Smooth muscle cell (in vitro differentiated cells): Measurements from ENCODE around the gene SPX. TPM values are rescaled to one million over a fixed set of nuclear protein-coding genes. Genes with fewer than 3 reads are reported as not detected.

Source experiments
- DNase-seq: peaks from one replicate; lab custom pipeline; 2025; ENCODE audit not compliant: unreplicated experiment; lab: John Stamatoyannopoulos, UW
- H2AFZ ChIP-seq: fragments of 200-600 bp; sonication (generic); 2 replicates; pipeline ENCODE4 v1.6.0; 2016; ENCODE audit warnings: antibody characterized with exemption, low read depth, mild to moderate bottlenecking
- H3F3A ChIP-seq: fragments of 200-600 bp; sonication (generic); 2 replicates; pipeline ENCODE4 v1.6.0; 2017; ENCODE audit warnings: antibody characterized with exemption, low read depth
- H3K27ac ChIP-seq: fragments of 200-600 bp; sonication (generic); 2 replicates; pipeline ENCODE4 v1.5.1; 2016; ENCODE audit warnings: low read depth, mild to moderate bottlenecking
- H3K27me3 ChIP-seq: fragments of 200-600 bp; sonication (generic); 2 replicates; pipeline ENCODE4 v1.6.1; 2016; ENCODE audit warnings: low read depth, mild to moderate bottlenecking
- H3K36me3 ChIP-seq: fragments of 200-600 bp; sonication (generic); 2 replicates; pipeline ENCODE4 v1.5.1; 2016; ENCODE audit warnings: low read depth
- H3K4me1 ChIP-seq: fragments of 200-600 bp; sonication (generic); 2 replicates; pipeline ENCODE4 v1.5.1; 2016; ENCODE audit warnings: low read depth
- H3K4me2 ChIP-seq: fragments of 200-600 bp; sonication (generic); 2 replicates; pipeline ENCODE4 v1.6.0; 2016; ENCODE audit warnings: mild to moderate bottlenecking
- H3K4me3 ChIP-seq: fragments of 200-600 bp; sonication (generic); 2 replicates; pipeline ENCODE4 v1.5.1; 2016; ENCODE audit warnings: mild to moderate bottlenecking
- H3K79me2 ChIP-seq: fragments of 200-600 bp; sonication (generic); 2 replicates; pipeline ENCODE4 v1.6.0; 2016; ENCODE audit warnings: low read depth, mild to moderate bottlenecking
- H3K9ac ChIP-seq: fragments of 200-600 bp; sonication (generic); 2 replicates; pipeline ENCODE4 v1.6.0; 2016; ENCODE audit warnings: low read depth
- H3K9me3 ChIP-seq: fragments of 200-600 bp; sonication (generic); replicated peaks from 2 replicates; pipeline ENCODE4 v1.5.1; 2016; ENCODE audit warnings: low read depth
- H4K20me1 ChIP-seq: fragments of 200-600 bp; sonication (generic); 2 replicates; pipeline ENCODE4 v1.6.0; 2016; ENCODE audit warnings: low read depth
- WGBS: methylation state at CpG from one replicate; pipeline ENCODE4 v1.1.7; 2016; ENCODE audit warnings: low lambda C conversion rate; 5-methylcytosine and 5-hydroxymethylcytosine counted together
- polyA plus RNA-seq: library from polyadenylated mRNA; unstranded; fragments of >200 nt; fragmentation: Nextera tagmentation; extraction: Ambion mirVana; gene quantifications from 2 replicates; pipeline ENCODE4 v1.2.1, GENCODE V29; 2016
- total RNA-seq: library from RNA; depleted of rRNA; stranded (reverse); fragments of >200 nt; gene quantifications from 2 replicates; pipeline ENCODE4 v1.2.3, GENCODE V29; 2014
- TF ChIP-seq, protein P1 (sequence below): fragments of 200-600 bp; sonication (generic); IDR thresholded peaks from 2 replicates; pipeline ENCODE4 v1.5.1; 2017; ENCODE audit warnings: borderline replicate concordance, mild to moderate bottlenecking, antibody characterized with exemption; ENCODE audit not compliant: insufficient read depth, poor library complexity, severe bottlenecking

The SPX gene
- total and polyA plus RNA-seq, 2 experiments from 2014 or later, result 0.30 to 0.40 TPM

DNA sequence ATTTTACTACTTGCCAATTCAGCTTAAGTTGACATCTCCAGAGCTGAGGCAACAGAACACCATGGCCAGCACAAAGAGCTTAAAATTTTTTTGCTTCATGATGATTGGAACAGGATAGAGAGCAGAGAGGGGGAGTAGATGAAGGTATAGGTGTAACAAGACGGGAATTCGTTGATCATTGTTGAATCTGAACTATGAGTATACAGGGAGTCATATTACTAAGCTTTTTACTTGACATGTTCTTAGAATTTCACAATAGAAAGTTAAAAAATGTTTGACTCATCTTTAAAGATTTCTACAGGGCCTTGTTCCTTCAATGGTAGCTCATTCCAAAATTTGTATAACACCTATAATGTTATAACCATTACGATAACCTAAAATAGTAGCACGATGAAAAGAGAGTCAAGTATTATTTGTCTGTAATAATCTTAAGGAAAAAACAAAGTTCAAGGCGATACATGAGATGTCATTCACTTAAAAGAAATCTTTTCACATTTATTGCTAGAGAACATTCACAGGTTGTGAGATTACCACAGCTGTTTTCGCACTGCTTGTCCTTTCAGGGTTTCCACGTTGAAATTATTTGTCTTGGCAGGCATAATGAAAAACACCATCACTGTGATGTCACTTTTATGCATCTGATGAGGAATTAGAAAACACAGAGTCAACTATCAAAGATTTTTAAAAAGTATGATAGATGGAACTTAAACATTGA, 33.9 kb downstream of the SPX start:
- H3F3A ChIP-seq, result no peaks in the 10 kb centered on the region
- H3K9me3 ChIP-seq, result no peaks in the 10 kb centered on the region
- TF ChIP-seq, protein P1, sequence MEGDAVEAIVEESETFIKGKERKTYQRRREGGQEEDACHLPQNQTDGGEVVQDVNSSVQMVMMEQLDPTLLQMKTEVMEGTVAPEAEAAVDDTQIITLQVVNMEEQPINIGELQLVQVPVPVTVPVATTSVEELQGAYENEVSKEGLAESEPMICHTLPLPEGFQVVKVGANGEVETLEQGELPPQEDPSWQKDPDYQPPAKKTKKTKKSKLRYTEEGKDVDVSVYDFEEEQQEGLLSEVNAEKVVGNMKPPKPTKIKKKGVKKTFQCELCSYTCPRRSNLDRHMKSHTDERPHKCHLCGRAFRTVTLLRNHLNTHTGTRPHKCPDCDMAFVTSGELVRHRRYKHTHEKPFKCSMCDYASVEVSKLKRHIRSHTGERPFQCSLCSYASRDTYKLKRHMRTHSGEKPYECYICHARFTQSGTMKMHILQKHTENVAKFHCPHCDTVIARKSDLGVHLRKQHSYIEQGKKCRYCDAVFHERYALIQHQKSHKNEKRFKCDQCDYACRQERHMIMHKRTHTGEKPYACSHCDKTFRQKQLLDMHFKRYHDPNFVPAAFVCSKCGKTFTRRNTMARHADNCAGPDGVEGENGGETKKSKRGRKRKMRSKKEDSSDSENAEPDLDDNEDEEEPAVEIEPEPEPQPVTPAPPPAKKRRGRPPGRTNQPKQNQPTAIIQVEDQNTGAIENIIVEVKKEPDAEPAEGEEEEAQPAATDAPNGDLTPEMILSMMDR, result no peak
- H2AFZ ChIP-seq, result no peak overlapping the region
- no peaks in the 10 kb centered on the region for H4K20me1 ChIP-seq
- no peaks in the 10 kb centered on the region for H3K79me2 ChIP-seq
- no peak overlapping the region for H3K9ac ChIP-seq
- H3K4me2 ChIP-seq, result no peak overlapping the region
- DNase-seq, result no peak
- H3K4me1 ChIP-seq, result no peaks in the 10 kb centered on the region
- WGBS, result 88% methylated on average over 7 of the region's 7 CpGs
- no peaks in the 10 kb centered on the region for H3K36me3 ChIP-seq
- H3K27ac ChIP-seq, result no peak overlapping the region
- no peak overlapping the region for H3K4me3 ChIP-seq
- H3K27me3 ChIP-seq, result no peaks in the 10 kb centered on the region

GRCh38 chr12:21561158-21561557, 35.1 kb downstream of the SPX start:
- no peaks in the 10 kb centered on the region for H3K4me1 ChIP-seq
- no peaks in the 10 kb centered on the region for H4K20me1 ChIP-seq
- H3K79me2 ChIP-seq, result no peaks in the 10 kb centered on the region
- DNase-seq, result no peak
- H3K4me3 ChIP-seq, result no peak overlapping the region
- WGBS, result 40% methylated on average over 2 of the region's 2 CpGs
- H2AFZ ChIP-seq, result no peak overlapping the region
- H3K36me3 ChIP-seq, result no peaks in the 10 kb centered on the region
- H3K27me3 ChIP-seq, result no peaks in the 10 kb centered on the region
- TF ChIP-seq, protein P1, result no peak
- H3K9ac ChIP-seq, result no peak overlapping the region
- H3K9me3 ChIP-seq, result no peaks in the 10 kb centered on the region
- H3K27ac ChIP-seq, result no peak overlapping the region
- no peak overlapping the region for H3K4me2 ChIP-seq
- no peaks in the 10 kb centered on the region for H3F3A ChIP-seq

- Histone ChIP-seq H3K9ac (no peak overlapping the region), H3K27me3 (no peaks in the 10 kb centered on the region), H4K20me1 (no peaks in the 10 kb centered on the region), H3K4me1 (no peaks in the 10 kb centered on the region), H2AFZ (no peak overlapping the region), H3K9me3 (no peaks in the 10 kb centered on the region), H3F3A (no peaks in the 10 kb centered on the region), H3K27ac (no peak overlapping the region), H3K36me3 (no peaks in the 10 kb centered on the region), H3K4me3 (no peak overlapping the region), H3K79me2 (no peaks in the 10 kb centered on the region), H3K4me2 (no peak overlapping the region)
- WGBS, result 72% methylated on average over 2 of the region's 2 CpGs
- DNase-seq, result no peak
- TF ChIP-seq, protein P1, result no peak
Observed at GRCh38 chr12:21562859-21563258, 36.8 kb downstream of the SPX start.

DNA sequence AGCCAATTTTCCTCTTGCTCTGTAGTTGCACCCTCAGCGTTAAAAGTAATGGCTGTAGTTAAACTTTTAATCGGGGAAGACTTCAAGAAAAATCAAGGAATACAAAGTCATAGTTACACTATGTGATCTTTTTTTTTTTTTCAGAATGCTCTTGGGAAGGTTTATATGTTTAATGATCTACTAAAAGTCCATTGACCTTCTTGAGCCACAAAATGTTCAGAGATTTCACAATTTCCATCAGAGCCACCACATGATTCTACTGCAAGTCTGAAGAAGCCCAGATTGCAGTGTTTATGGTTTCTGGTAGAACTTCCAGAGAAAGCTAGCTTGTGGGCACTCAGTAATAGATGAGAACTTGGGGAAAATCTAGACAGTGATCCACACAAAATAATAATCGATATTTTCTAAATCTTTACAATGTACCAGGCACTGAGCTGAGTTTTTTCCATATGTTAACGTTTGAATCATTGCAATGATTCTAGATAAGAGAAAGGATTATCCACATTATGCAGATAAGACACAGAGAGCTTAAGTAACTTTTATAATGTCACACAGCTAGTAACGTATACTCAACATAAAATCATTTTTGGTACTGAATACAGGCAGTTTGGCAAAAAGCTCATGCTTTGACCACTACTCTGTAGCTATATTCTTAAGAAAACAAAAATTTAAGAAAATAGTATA, 40.3 kb downstream of the SPX start:
- 83% methylated on average over 5 of the region's 5 CpGs for WGBS
- no peaks in the 10 kb centered on the region for H3K4me1 ChIP-seq

More for the DNA sequence above, 40.3 kb downstream of the SPX start:
- Histone ChIP-seq H3F3A (no peaks in the 10 kb centered on the region), H3K4me3 (no peak overlapping the region), H3K9me3 (no peaks in the 10 kb centered on the region), H3K79me2 (no peaks in the 10 kb centered on the region), H3K9ac (no peak overlapping the region), H4K20me1 (no peaks in the 10 kb centered on the region), H2AFZ (no peak overlapping the region), H3K27me3 (no peaks in the 10 kb centered on the region), H3K27ac (no peak overlapping the region), H3K4me2 (no peak overlapping the region), H3K36me3 (no peaks in the 10 kb centered on the region)
- no peak for DNase-seq
- TF ChIP-seq, protein P1, result no peak
